Measurements from ENCODE around the gene EHMT1.

The EHMT1 gene

GRCh38 chr9:137719194-137719593, 100.4 kb downstream of the EHMT1 start:
- no peak overlapping the region for H3K4me3 ChIP-seq (replicated peaks; ENCODE audit: insufficient read depth, low read length)
- DNase-seq (ENCODE audit: low read depth in 1 of 2, low spot score in 1 of 2), result no peak
- no peak overlapping the region for H3K27ac ChIP-seq (replicated peaks)
- H3K27me3 ChIP-seq (ENCODE audit: insufficient read depth, poor library complexity, severe bottlenecking), result no peaks in the 10 kb centered on the region
- no peak for TF ChIP-seq SPI1 (IDR thresholded peaks at IDR 0.05; ENCODE audit: borderline replicate concordance, low read depth)
- no peak for TF ChIP-seq CTCF (IDR thresholded peaks at IDR 0.05; ENCODE audit: insufficient read depth, low read length)
- TF ChIP-seq GABPA (IDR thresholded peaks at IDR 0.05; ENCODE audit: low read depth), result no peak
- no peak for TF ChIP-seq POLR2AphosphoS5 (IDR thresholded peaks at IDR 0.05; ENCODE audit: low read depth)
- TF ChIP-seq REST (IDR thresholded peaks at IDR 0.05; ENCODE audit: insufficient replicate concordance, low read depth), result no peak

- TF ChIP-seq SPI1 (IDR thresholded peaks at IDR 0.05; ENCODE audit: borderline replicate concordance, low read depth), result no peak
- TF ChIP-seq POLR2AphosphoS5 (IDR thresholded peaks at IDR 0.05; ENCODE audit: low read depth), result no peak
- TF ChIP-seq GABPA (IDR thresholded peaks at IDR 0.05; ENCODE audit: low read depth), result no peak
- TF ChIP-seq CTCF (IDR thresholded peaks at IDR 0.05; ENCODE audit: insufficient read depth, low read length), result no peak
- no peak for TF ChIP-seq REST (IDR thresholded peaks at IDR 0.05; ENCODE audit: insufficient replicate concordance, low read depth)
- no peak overlapping the region for H3K27ac ChIP-seq (replicated peaks)
- no peak overlapping the region for H3K4me3 ChIP-seq (replicated peaks; ENCODE audit: insufficient read depth, low read length)
- H3K27me3 ChIP-seq (ENCODE audit: insufficient read depth, poor library complexity, severe bottlenecking), result no peaks in the 10 kb centered on the region
- no peak for DNase-seq (ENCODE audit: low read depth in 1 of 2, low spot score in 1 of 2)
Observed at GRCh38 chr9:137720571-137721110, 101.8 kb downstream of the EHMT1 start.

- Histone ChIP-seq H3K4me3 (replicated peaks; ENCODE audit: insufficient read depth, low read length) (no peak overlapping the region), H3K27me3 (ENCODE audit: insufficient read depth, poor library complexity, severe bottlenecking) (no peaks in the 10 kb centered on the region), H3K27ac (replicated peaks) (no peak overlapping the region)
- no peak for TF ChIP-seq CTCF (IDR thresholded peaks at IDR 0.05; ENCODE audit: insufficient read depth, low read length)
- TF ChIP-seq POLR2AphosphoS5 (IDR thresholded peaks at IDR 0.05; ENCODE audit: low read depth), result no peak
- no peak for TF ChIP-seq GABPA (IDR thresholded peaks at IDR 0.05; ENCODE audit: low read depth)
- no peak for TF ChIP-seq REST (IDR thresholded peaks at IDR 0.05; ENCODE audit: insufficient replicate concordance, low read depth)
- no peak for TF ChIP-seq SPI1 (IDR thresholded peaks at IDR 0.05; ENCODE audit: borderline replicate concordance, low read depth)
- DNase-seq (ENCODE audit: low read depth in 1 of 2, low spot score in 1 of 2), result no peak
Observed at GRCh38 chr9:137721479-137721878, 102.7 kb downstream of the EHMT1 start.
